Pulmonary artery endothelial cell (primary cell): ENCODE data around the gene PRR19. TPM values are rescaled to one million over a fixed set of nuclear protein-coding genes. Genes with fewer than 3 reads are reported as not detected.
A peak's percentile ranks its signal among the peaks of the same experiment; 100 is the strongest.

ENCODE experiments used
- DNase-seq: peaks from one replicate; pipeline ENCODE4 v3.0.0-alpha.2; 2011; ENCODE audit warnings: low read depth, low spot score
- total RNA-seq: library from RNA; depleted of rRNA; stranded (reverse); fragments of >200 nt; gene quantifications from 2 replicates; pipeline ENCODE4 v1.2.3, GENCODE V29; 2014

PRR19 gene
- total RNA-seq, 1 donor from 2014 or later = 0.26 TPM

DNA sequence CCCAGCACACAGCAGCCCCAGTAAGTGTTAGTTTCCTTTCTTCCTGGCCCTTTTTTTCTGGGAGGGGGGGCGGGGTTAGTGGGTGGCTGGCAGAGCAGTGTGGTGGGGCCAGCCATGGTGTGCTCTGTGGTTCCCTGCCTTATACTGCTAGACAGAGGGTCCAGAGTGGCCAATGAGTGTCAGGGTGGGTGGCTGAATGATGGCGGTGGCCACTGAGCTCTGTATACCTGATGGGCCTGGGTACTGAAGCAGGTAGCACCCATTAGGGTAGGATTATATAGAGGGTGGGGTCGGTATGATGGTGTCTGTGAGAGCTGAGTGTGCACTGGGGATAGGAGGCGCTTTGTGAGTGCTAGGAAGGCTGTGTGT lies 19.1 kb upstream of the PRR19 start:
- no peak for DNase-seq

DNA sequence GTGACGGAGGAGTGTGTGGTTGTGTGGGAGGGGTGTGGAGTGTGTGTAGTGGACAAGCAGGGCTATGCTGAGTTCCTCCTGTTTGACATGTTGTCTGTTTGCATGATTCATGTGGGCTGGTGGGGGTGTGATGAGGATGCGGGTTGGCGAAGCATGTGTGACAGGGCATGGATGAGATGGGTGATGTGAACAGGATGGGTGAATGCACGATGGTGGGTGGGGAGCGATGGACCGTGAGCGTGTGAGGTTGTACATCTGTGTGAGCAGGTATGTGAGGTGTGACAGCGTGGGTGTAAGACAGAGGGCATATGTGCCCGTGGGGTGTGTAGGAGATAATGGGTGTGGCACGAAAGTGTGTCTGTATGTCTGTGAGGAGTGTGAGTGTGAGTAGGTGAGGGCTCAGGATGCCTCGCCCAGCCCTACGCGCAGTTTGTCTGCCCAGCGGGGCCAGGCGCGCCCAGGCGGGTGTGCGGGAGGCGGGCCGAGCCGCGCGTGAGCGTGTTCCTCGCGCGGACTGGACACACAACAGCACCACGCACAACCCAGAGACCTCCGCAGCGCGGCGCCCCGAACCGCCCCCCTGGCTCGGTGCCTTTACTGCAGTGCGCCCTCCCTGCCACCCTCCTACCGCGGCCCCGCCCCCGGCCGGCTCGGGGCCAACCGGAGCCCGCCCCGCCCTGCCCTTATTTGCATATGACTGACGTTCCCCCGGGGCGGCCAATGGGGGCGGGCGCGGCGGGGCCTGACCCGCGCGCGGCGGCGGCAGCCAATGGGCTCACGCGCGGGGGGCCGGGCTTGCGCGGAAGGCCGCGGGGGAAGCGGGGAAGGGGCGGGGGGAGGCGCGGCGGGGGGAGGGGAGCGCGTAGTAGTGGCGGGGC lies 18.5 kb upstream of the PRR19 start:
- peak; percentile 69 for DNase-seq

DNA sequence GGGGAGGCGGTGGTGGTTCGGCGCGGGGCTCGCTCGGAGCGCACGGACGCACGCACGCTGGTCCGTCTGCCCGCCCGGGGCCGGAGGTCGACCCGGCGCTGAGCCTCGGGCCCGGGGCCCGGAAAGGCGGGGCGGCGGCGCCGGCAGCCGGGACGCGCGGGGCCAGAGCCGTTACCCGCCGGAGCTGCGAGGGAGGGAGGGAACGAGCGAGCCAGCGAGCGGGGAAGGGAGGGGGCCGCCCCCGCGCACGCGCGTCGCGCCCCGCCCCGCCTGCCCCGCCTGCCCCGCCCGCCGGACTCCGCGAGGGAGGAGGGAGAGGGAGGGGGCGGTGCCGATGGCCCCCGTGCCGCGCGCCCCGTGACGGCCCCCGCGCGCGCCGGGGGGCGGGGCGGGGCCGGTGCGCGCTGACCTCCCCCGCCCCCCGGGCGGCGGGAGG lies 17.8 kb upstream of the PRR19 start:
- no peak for DNase-seq

DNA sequence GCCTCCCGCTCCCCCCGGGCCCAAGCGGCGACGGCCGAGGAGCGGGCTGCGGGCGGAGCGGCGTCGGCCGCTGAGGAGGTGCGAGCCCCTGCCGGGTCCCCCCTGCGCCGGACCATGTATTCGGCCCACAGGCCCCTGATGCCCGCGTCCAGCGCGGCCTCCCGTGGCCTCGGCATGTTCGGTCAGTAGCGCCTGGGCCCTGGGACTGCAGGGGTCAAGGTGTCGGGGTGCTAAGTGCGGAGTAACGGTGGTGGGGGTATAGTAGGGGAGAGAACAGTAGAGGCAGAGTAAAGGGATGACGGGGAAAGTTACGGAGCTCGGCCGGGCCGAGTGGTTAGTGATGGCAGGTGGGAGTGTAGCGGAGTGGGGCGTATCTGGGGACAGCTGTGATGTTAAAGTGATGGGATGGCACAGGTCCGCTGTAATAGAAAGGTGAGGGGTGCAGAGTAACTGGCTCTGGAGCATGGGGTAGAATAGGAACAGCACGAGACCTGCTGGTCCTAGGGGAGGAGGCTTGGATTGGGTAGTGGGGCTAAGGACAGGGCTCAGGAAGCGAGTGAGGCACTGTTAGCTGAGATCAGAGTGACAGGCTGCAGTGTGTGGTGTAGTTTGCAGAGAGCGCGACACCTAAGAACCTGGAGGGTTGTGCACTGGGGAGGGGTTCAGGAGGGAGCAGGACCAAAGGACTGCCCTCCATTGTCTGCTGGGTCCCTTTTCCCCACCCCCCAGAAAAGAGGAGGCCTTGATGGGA lies 17.2 kb upstream of the PRR19 start:
- no peak for DNase-seq

DNA sequence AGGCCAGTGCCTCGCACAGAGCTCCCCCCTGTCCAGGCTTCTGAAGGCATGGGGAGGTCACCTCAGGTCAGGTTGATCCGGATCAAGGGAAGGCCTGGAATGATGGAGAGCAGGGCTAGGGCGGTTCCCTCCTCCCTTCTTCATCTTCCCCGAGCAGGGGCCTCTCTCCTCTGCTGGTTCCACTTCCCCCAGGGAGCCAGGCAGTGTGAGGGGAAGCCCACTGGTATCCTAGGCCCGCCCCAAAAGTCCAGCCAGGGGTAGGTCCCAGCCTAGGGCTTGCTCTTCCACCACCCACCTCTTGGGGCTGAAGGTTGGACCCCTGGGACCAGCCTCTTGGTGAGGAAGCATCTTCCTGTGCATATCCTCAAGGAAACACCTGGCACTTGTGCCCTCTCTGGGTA lies 16.4 kb upstream of the PRR19 start:
- no peak for DNase-seq

DNA sequence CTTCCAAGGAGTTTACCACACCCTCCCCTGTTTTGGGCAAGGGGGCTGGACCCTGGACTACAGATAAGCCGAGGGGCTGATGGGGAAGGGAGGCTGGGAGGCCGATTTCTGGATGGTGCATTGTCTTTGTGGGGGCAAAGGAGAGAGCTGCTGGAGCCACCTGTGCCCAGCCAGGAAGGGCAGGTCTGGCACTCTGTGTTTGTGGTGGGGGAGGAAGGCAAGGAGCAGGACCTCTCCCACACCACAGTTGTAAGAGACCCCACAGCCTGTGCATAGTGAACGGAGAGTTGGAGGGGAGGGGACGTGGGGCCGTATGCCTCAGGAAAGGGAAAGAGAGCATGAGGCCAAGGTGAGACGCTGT lies 16.0 kb upstream of the PRR19 start:
- no peak for DNase-seq

DNA sequence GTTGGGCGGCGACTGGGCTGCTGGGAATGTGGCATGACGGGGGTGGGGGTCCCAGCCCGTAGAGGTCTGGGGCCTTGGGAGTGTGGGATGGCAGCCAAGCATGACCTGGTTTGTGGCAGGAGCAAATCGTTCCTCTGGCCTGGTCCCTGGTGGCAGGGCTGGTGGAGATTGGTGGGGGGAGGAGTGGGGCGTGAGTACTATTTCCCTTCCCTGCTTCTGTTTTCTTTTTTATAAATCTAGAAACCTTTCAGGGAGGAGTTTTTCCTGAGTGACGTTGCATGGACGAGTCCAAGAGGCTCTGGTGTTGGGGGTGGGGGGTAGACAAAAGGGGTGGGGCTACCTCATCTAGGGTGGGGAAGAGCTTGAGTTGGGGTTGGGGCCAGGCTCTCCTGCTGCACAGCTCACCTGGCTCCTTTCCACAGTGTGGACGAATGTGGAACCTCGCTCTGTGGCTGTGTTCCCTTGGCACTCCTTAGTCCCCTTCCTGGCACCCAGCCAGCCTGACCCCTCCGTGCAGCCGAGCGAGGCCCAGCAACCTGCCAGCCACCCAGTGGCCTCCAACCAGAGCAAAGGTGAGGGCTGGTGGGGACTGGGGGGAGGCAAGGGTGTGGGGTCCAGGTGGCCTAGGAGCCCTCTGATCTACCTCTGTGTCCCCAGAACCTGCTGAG lies 15.4 kb upstream of the PRR19 start:
- DNase-seq = no peak

DNA sequence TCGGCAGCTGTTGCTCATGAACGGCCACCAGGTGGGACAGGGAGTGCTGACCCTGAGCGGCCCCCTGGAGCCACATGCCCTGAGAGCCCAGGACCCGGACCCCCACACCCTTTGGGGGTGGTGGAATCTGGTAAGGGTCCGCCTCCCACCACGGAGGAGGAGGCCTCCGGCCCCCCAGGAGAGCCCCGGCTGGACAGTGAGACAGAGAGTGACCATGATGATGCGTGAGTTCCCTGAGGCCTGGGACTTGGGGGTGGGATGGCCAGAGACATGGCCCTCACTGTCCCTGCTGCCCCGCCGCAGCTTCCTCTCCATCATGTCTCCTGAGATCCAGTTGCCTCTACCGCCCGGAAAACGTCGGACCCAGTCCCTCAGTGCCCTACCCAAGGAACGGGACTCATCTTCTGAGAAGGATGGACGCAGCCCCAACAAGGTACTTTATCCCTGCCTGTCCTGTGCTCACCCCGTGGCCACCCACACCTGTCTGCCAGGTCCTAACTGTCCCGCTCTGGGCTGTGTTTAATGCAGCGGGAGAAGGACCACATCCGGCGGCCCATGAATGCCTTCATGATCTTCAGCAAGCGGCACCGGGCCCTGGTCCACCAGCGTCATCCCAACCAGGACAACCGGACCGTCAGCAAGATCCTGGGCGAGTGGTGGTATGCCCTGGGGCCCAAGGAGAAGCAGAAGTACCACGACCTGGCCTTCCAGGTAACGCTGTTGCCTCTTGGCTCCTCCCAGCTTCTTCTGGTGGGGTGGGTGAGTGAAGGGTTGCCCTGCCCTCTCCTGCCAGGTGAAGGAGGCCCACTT lies 14.7 kb upstream of the PRR19 start:
- no peak for DNase-seq

DNA sequence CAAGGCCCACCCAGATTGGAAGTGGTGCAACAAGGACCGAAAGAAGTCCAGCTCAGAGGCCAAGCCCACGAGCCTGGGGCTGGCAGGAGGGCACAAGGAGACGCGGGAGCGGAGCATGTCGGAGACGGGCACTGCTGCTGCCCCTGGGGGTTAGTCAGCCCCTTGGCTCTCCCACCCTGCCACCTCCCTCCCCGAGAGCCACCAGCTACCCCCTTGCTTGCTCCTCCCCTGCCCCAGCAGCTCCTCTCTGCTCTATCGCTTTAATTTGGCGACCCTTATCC lies 14.2 kb upstream of the PRR19 start:
- no peak for DNase-seq

DNA sequence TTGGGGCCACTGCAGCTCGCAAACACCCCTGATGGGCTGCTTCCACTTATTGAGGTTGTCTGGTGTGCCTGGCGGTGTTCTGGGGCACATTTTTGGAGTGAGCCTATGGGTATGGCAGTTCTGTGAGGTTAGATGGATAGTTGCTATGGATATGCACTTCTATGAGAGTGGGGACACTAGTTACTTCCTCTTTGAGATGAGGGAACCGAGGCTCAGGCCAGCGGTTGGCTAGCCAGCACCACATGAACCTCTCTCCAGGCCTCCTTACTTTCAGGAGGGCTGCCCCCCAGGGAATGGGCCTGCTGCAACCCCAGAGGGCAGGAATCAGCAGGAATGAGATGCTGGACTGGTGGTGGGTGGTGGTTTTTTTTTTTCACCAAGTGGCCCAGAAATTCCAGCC lies 13.5 kb upstream of the PRR19 start:
- no peak for DNase-seq

DNA sequence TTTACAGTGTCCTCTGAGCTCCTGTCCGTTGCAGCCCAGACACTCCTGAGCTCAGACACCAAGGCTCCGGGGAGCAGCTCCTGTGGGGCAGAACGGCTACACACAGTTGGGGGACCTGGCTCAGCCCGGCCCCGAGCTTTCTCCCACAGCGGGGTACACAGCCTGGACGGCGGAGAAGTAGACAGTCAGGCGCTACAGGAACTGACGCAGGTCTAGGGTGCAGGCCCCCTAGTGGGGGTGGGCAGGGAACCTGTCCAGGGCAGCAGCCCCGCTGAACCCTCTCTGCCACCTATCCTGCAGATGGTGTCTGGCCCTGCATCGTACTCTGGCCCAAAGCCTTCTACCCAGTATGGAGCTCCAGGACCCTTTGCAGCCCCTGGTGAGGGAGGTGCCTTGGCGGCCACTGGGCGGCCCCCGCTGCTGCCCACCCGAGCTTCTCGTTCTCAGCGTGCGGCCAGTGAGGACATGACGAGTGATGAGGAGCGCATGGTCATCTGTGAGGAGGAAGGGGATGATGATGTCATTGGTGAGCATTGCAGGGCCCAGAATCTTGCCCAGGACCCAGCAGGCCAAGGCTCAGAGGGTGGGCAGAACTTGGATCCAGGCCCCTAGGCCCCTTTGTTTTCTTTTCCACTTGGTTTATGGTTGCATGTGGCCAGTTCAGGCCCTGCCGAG lies 12.9 kb upstream of the PRR19 start:
- no peak for DNase-seq

DNA sequence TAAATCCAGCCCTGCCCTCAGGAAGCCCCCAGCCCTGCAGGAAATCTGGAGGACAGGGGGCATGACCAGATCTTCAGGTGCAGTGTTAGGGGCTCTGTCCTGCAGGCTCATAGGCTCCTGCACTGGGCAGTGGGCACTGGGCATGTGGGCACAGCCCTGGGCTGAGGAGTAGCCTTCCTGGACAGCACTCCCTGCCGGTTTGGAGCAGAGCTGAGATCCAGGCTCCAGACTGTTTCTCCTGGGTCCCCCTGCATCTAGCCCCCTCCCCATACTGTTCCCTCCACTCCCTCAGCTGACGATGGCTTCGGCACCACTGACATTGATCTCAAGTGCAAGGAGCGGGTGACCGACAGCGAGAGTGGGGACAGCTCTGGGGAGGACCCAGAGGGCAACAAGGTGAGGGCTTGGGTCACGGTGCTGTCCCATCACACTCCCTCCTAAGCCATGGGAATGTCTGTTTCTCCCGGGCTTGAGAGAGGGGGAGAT lies 12.3 kb upstream of the PRR19 start:
- no peak for DNase-seq

DNA sequence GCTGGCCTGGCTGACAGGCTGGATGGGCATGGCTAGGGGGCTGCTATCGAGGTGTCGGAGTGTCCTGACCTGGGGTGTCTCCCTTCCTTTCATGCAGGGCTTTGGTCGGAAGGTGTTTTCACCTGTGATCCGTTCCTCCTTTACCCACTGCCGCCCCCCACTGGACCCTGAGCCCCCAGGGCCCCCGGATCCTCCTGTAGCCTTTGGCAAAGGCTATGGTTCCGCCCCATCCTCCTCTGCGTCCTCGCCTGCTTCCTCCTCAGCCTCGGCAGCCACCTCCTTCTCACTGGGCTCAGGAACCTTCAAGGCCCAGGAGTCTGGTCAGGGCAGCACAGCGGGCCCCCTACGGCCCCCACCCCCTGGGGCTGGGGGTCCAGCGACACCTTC lies 11.8 kb upstream of the PRR19 start:
- no peak for DNase-seq

DNA sequence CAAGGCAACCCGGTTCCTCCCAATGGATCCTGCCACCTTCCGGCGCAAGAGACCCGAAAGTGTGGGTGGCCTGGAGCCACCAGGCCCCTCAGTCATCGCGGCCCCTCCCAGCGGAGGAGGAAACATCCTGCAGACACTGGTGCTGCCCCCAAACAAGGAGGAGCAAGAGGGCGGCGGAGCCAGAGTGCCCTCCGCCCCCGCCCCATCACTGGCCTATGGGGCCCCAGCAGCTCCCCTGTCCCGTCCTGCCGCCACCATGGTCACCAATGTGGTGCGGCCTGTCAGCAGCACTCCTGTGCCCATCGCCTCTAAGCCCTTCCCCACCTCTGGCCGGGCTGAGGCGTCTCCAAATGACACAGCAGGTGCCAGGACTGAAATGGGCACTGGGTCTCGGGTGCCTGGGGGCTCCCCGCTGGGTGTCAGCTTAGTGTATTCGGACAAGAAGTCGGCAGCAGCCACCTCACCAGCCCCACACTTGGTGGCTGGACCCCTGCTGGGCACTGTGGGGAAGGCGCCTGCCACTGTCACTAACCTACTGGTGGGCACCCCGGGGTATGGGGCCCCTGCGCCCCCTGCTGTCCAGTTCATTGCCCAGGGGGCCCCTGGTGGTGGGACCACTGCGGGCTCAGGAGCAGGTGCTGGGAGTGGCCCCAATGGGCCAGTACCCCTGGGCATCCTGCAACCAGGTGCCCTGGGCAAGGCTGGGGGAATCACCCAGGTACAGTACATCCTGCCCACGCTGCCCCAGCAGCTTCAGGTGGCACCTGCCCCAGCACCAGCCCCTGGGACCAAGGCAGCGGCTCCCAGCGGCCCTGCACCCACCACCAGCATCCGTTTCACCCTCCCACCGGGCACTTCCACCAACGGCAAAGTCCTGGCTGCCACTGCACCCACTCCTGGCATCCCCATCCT lies 11.2 kb upstream of the PRR19 start:
- DNase-seq = no peak

DNA sequence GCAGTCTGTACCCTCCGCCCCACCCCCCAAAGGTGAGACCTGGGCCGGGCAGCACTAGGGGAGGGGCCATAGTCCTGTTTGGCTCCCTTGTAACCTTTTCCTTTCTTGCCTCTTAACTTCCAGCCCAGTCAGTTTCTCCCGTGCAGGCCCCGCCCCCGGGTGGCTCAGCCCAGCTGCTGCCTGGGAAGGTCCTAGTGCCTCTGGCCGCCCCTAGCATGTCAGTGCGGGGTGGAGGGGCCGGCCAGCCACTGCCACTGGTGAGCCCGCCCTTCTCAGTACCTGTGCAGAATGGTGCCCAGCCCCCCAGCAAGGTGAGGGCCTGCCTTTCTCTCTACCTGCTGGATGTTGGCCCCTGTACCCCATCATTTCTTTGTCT lies 10.5 kb upstream of the PRR19 start:
- DNase-seq = no peak

DNA sequence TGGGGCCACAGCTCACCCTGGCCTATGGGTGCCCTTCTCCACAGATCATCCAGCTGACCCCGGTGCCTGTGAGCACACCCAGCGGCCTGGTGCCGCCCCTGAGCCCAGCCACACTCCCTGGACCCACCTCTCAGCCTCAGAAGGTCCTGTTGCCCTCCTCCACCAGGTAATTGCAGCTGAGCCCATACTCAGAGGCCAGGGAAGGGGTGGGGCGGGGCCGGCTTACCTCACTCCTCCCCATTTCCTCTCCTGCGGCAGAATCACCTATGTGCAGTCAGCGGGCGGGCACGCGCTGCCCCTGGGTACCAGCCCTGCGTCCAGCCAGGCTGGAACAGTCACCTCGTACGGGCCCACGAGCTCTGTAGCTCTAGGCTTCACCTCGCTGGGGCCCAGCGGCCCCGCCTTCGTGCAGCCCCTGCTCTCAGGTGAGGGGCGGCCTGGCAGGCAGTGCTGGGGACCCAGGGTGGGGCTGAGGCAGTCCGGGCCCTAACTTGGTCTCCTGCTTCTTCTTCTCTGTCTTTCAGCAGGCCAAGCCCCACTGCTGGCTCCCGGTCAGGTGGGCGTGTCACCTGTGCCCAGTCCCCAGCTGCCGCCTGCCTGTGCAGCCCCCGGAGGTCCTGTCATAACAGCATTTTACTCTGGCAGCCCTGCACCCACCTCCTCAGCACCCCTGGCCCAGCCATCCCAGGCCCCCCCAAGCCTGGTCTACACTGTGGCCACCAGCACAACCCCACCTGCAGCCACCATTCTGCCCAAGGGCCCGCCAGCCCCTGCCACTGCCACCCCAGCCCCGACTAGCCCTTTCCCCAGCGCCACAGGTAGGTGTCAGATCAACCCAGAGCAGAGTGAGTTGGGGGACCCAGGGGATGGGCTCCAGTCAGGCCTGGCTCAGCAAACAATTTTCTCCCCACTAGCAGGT lies 9.6 kb upstream of the PRR19 start:
- DNase-seq = no peak

DNA sequence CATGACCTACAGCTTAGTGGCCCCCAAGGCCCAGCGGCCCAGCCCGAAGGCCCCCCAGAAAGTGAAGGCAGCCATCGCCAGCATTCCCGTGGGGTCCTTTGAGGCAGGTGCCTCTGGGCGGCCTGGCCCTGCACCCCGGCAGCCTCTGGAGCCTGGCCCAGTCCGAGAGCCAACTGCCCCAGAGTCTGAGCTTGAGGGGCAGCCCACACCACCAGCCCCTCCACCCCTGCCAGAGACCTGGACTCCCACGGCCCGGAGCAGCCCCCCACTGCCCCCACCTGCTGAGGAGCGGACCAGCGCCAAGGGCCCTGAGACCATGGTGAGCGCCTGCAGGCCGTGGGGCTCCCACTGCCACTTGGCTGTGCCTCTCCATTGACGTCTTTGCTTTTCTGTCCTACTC lies 9.0 kb upstream of the PRR19 start:
- no peak for DNase-seq

DNA sequence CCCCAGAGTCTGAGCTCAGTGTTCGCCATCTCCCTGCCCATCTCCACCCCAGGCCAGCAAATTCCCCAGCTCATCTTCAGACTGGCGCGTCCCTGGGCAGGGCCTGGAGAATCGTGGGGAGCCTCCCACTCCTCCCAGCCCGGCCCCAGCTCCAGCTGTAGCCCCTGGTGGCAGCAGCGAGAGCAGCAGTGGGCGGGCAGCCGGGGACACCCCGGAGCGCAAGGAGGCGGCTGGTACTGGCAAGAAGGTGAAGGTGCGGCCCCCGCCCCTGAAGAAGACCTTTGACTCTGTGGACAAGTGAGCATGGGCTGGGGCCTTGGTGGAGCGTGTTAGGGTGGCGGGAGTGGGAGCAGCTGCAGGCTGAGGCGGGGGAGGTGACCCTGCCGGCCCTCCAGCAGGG lies 8.4 kb upstream of the PRR19 start:
- DNase-seq = no peak

DNA sequence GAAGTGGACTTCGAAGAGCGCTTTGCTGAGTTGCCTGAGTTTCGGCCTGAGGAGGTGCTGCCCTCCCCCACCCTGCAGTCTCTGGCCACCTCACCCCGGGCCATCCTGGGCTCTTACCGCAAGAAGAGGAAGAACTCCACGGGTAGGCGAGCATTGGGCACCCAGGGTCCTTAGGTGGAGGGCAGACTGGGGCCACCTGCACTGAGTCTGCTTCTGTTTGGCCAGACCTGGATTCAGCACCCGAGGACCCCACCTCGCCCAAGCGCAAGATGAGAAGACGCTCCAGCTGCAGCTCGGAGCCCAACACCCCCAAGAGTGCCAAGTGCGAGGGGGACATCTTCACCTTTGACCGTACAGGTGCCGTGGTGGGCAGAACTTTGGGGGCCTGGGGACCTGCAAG lies 8.0 kb upstream of the PRR19 start:
- no peak for DNase-seq
